ENCODE measurements around the gene GLT1D1.

DNA sequence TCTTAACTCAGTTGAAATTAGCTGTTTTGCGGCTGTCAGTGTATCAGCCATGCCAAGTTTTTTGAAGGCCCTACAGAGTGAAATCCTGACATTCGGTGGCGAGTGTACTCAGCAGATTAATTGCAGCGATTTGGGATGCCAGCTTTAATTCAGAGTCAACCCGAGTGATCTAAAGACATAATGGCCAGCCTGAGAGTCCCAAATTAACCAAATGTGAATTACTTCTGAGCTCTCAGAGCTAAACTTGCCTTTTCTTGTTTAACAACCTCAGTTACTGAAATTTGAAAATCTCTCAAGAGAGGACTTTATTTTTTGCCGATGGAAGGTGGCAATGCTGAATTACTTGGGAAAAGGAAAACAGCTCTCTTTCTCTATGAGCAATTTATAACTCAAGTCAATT, 148.5 kb downstream of the GLT1D1 start:
- TF ChIP-seq POLR2A (IDR thresholded peaks at IDR 0.05): no peak
- TF ChIP-seq, protein P1, sequence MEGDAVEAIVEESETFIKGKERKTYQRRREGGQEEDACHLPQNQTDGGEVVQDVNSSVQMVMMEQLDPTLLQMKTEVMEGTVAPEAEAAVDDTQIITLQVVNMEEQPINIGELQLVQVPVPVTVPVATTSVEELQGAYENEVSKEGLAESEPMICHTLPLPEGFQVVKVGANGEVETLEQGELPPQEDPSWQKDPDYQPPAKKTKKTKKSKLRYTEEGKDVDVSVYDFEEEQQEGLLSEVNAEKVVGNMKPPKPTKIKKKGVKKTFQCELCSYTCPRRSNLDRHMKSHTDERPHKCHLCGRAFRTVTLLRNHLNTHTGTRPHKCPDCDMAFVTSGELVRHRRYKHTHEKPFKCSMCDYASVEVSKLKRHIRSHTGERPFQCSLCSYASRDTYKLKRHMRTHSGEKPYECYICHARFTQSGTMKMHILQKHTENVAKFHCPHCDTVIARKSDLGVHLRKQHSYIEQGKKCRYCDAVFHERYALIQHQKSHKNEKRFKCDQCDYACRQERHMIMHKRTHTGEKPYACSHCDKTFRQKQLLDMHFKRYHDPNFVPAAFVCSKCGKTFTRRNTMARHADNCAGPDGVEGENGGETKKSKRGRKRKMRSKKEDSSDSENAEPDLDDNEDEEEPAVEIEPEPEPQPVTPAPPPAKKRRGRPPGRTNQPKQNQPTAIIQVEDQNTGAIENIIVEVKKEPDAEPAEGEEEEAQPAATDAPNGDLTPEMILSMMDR (IDR thresholded peaks at IDR 0.05): no peak

Data from uterus (tissue), 2 donors.